Measurements from ENCODE around the gene LCK. TPM values are rescaled to one million over a fixed set of nuclear protein-coding genes. Genes with fewer than 3 reads are reported as not detected.

LCK gene
- total and polyA plus RNA-seq, 2 experiments from 2014 or later: 33.2 to 86.6 TPM

- Histone ChIP-seq H3K27me3 (ENCODE audit: insufficient read depth) (peaks cover 10% of the 10 kb centered on the region; the same call in 1 of the 2 replicates), H2AFZ (no peak within 1 kb of the TSS), H3K36me3 (ENCODE audit: insufficient read depth) (no peaks in the 10 kb centered on the region), H4K20me1 (replicated peaks; ENCODE audit: insufficient read depth) (no peaks in the 10 kb centered on the region), H3F3A (replicated peaks; ENCODE audit: low read depth) (peaks cover 5% of the 10 kb centered on the region; the same call in 1 of the 2 replicates), H3K9me2 (ENCODE audit: insufficient read depth) (no peaks in the 10 kb centered on the region), H3K4me1 (ENCODE audit: insufficient read depth) (0 out of 2 replicates have a peak, but pooled peaks cover 4% of the 10 kb centered on the region), H3K79me2 (replicated peaks; ENCODE audit: insufficient read depth) (no peaks in the 10 kb centered on the region), H3K27ac (ENCODE audit: low read depth) (no peak within 1 kb of the TSS), H3K4me2 (no peak within 1 kb of the TSS), H3K4me3 (no peak within 1 kb of the TSS)
- TF ChIP-seq ZNF114 (CRISPR knock-in tag; IDR thresholded peaks at IDR 0.05): no peak
- no peak for TF ChIP-seq STAT1 (IDR thresholded peaks at IDR 0.05; ENCODE audit: unreplicated experiment)
- no peak for TF ChIP-seq EZH2phosphoT487 (IDR thresholded peaks at IDR 0.05; ENCODE audit: unreplicated experiment)
- no peak for TF ChIP-seq POLR2AphosphoS5 (IDR thresholded peaks at IDR 0.05; ENCODE audit: low read depth)
- TF ChIP-seq CTCF (conservative IDR thresholded peaks at IDR 0.05; ENCODE audit: low read depth in 2 of 2): no peak
- TF ChIP-seq REST (IDR thresholded peaks at IDR 0.05; ENCODE audit: unreplicated experiment): no peak
- no peak for TF ChIP-seq EZH2 (IDR thresholded peaks at IDR 0.05; ENCODE audit: low read depth, unreplicated experiment)
- TF ChIP-seq ZNF331 (CRISPR knock-in tag; IDR thresholded peaks at IDR 0.05; ENCODE audit: low read depth): no peak
- no peak for TF ChIP-seq NANOG (IDR thresholded peaks at IDR 0.05; ENCODE audit: borderline replicate concordance)
- TF ChIP-seq ZNF462 (CRISPR knock-in tag; IDR thresholded peaks at IDR 0.05): no peak
- no peak for TF ChIP-seq ETS1 (IDR thresholded peaks at IDR 0.05)
- no peak for TF ChIP-seq CREB1 (CRISPR knock-in tag; IDR thresholded peaks at IDR 0.05; ENCODE audit: low read depth)
- TF ChIP-seq JUNB (IDR thresholded peaks at IDR 0.05; ENCODE audit: unreplicated experiment): no peak
- Mint-ChIP-seq H3K9me3 (no peaks in the 10 kb centered on the region), H3K27me3 (ENCODE audit: insufficient read depth, low read depth, poor library complexity) (peaks cover 32% of the 10 kb centered on the region), H3K27ac (peak within 1 kb of the TSS; percentile 36; the same call in 1 of the 2 replicates), H3K4me3 (no peak within 1 kb of the TSS), H3K4me1 (peaks cover 6% of the 10 kb centered on the region), H3K36me3 (ENCODE audit: low read depth) (peaks cover 14% of the 10 kb centered on the region; the same call in 2 of the 3 replicates)
- DNase-seq (ENCODE audit: low spot score) (peak; percentile 33), ATAC-seq (no peak)
Observed at GRCh38 chr1:32208891-32209328, 42.2 kb upstream of the LCK start, which contains the start of gene DCDC2B. DCDC2B (plus strand) TSS chr1:32209089; CDS start chr1:32209094, 5 bp downstream.

Data from GM23338 (cell line).